Activated CD4-positive, CD25-positive, alpha-beta regulatory T cell treated with anti-CD3 and anti-CD28 coated beads, Interleukin-2, amount 50 U/mL, for 72 hours (primary cell): ENCODE data around the gene SPATA17.

Experiments
- DNase-seq: peaks from one replicate; pipeline ENCODE4 v3.0.0; 2021

SPATA17 gene

GRCh38 chr1:217857061-217857460 is 225.9 kb downstream of the SPATA17 start:
- DNase-seq: no peak

DNA sequence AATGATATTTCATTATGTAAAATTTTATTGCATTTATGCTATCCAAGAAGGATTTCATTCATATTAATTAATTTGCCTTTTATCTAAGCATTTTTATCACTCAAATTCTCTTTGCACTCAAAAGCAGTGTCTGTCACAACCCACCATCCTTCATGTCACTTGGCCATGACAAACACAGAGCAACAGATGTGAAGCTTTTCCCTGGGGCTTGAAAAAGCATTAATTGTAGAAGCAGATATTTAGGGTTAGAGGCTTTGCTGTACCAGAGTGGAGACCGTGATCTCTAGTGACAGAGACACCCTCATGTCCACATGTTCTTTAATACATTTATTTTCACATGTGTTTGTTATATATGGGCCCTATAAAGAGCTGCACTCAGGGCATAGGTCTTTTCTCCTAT is 230.5 kb downstream of the SPATA17 start:
- no peak for DNase-seq

DNA sequence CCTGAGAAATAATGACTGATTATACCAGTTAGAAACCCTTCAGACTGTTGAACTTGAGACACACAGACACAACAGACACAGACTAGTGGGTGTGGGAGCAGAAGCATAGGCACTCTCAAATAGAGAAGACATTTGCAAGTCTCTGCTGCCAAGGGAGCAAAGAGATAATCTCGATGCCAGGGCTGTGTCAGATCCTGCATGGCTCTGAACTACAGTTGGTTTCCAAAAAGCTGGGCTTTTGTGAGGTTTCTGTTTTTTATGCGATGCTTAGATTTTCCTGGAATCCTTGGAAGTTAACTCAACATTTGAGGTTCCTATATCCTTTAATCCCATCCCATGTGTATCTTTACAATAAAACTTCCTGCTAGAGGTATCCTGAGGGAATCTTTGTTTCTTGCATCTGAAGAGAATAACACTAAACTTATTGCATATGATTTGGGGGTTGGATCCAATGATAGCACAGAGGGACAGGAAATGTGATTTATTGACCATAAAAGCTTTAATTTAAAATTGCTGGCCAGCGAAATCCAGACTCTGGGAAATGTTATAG is 236.4 kb downstream of the SPATA17 start:
- DNase-seq: no peak

GRCh38 chr1:217871955-217872354 is 240.8 kb downstream of the SPATA17 start:
- no peak for DNase-seq

DNA sequence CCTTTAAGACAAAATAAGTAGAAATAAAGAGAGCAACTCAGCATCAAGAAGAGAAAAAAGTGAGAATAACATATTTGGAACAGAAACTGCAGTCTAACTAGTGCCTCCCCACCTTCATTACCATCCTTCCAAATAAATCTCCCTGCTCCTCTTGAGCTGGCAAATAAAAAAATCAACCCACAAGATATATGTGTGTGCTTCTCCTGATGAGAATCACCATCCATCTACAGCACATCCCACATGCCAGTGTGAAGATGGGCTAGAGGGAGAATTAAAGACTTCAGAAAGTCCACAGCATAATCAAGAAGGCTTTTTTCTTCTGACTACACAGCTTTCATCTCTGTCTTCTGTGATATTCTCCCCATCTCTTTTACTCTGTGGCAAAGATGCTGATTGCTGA is 244.1 kb downstream of the SPATA17 start:
- DNase-seq: no peak

DNA sequence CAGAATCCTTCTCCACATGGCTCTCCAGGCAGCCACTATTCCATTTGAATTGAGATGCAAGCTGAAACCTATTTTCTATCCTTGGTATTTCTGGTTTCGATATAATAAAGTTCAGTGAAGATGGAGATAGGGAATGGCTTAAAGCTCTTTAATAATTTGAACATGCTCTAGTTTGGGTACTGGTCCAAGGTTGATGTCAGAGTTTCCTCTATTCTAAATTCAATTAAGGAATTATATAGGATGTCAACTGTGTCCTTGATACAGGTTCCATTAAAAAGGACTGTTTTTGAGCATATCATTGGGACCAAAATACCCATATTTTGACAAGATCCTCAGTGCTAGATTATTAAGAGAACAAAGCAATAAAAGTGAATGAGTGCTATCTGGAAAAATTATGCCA is 245.3 kb downstream of the SPATA17 start:
- DNase-seq: no peak

GRCh38 chr1:217876896-217877295 is 245.8 kb downstream of the SPATA17 start:
- no peak for DNase-seq

GRCh38 chr1:217881131-217881543 is 250.0 kb downstream of the SPATA17 start:
- no peak for DNase-seq

GRCh38 chr1:217881607-217882332 is 250.6 kb downstream of the SPATA17 start:
- DNase-seq: no peak

- no peak for DNase-seq
Measured at GRCh38 chr1:217885181-217885580, 254.0 kb downstream of the SPATA17 start.

GRCh38 chr1:217888328-217888727 is 257.2 kb downstream of the SPATA17 start:
- no peak for DNase-seq

- DNase-seq: no peak
Measured at GRCh38 chr1:217889401-217889800, 258.3 kb downstream of the SPATA17 start.

- DNase-seq: no peak
Measured at GRCh38 chr1:217891966-217892365, 260.8 kb downstream of the SPATA17 start.

DNA sequence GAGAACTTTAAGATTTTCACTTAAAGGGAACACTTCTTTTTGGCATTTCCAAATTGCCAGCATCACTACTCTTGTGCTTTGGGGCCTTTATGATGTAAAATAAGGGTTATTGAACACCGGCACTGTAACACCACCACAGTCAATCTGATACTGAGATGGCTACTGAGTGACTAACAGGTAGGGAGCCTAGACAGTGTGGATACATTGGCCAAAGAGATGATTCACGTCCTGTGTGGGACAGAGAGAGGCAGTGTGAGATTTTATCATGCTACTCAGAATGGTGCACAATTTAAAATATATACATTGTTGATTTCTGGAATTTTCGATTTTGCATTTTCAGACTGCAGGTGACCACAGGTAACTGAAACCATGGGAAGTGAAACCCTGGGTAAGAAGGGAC is 261.6 kb downstream of the SPATA17 start:
- no peak for DNase-seq

- no peak for DNase-seq
Measured at GRCh38 chr1:217895841-217896240, 264.7 kb downstream of the SPATA17 start.

- DNase-seq: no peak
Measured at GRCh38 chr1:217896490-217896889, 265.3 kb downstream of the SPATA17 start.

DNA sequence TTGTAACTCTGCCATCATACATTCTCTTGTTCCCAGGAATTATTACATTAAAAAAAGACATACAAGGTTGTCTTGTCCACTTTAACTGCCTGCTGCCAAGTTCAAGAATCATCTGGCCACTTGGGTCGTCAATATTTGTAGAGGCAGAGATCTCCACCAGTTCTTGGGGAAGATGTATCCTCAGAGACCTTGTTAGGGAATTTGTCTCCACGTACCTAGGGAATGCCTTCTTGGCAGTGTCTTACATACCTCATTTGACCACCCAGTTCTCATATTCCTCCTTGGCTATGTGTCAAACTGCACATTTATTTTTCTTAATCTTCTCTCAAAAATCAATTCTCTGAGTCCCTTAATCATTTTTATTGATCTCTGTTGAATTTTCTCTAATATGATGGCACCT is 266.0 kb downstream of the SPATA17 start:
- DNase-seq: no peak

DNA sequence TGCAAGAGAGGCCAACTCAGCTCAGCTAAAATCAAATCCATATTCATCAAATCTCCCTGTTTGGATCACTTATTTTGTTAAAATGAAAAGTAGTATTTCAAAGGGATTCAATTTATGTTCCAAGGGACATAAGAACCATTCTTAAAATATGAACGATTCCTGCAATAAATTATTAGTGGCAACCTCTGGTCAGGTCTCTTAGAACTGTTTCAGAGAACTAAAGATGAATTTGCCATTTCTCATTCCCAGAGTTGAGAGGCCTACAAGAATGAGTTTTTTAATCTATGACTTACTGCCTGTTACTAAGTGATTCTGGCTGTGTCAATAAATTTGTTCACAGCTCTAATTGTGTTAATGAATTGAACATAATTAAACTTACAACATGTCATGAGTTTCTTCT is 268.5 kb downstream of the SPATA17 start:
- DNase-seq: no peak

GRCh38 chr1:217907504-217907903 is 276.4 kb downstream of the SPATA17 start:
- no peak for DNase-seq

- no peak for DNase-seq
Measured at GRCh38 chr1:217910203-217910602, 279.1 kb downstream of the SPATA17 start.

DNA sequence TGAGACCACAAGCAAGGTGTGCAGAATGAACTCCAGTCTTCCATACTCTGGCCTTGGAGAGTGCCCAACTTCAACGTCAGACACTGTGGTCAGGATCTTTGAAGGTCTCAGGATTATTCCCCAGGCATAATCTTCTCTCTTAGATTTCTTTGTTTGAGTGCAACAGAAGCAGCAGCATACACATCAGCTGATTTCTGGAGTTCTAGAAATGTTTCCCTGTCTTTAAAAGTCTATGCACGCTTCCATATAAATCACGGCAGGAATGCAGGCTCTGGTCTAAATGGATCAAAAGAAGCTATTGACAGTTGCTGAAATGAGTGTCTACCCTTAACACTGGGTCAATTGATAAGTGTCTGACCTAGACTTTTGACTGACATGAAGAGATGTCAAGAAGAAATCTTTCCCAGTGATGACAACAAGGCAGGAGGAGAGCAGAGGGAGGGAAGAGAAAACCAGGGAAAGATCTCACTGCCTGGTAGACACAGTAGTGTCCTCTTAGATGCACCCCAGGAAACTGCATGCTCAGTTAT is 279.7 kb downstream of the SPATA17 start:
- no peak for DNase-seq

- no peak for DNase-seq
Measured at GRCh38 chr1:217911908-217912307, 280.8 kb downstream of the SPATA17 start.

GRCh38 chr1:217917281-217917887 is 286.2 kb downstream of the SPATA17 start:
- DNase-seq: no peak

DNA sequence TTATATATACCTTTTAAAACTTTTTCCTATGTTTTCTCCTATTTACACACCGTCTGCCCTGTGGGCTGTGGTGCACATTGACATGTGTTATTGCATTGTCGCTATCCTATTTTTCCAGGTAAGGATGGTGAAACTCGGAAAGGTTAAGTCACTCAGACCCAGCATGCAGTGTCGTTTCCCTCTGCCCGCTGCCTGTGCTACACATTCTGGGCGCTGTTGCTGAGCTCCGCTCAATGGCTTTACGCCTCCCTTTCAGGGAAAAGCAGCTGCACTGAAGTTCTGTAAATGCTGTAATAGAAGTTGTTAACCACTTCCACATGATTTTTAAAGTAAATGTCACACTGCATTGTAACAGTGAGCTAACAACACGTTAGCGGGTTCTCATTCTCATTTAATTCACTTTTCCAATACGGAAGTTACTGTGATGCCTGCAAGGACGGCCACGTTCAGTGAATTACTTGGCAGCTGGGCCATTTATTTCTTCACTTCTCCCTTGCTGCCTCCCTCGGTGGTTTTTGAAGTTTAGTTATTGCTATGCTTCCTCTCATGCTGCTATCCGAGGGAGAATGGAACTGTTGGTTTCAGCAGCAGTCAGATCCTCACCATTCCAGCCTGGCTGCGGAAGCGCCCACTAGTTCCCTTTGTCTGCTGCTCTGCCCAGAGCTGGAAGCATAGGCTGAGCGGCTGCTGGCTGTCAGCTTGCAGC is 288.7 kb downstream of the SPATA17 start:
- DNase-seq: no peak
